ENCODE data around the gene CKM.

GRCh38 chr19:45267296-45267695 lies 55.4 kb downstream of the CKM start:
- TF ChIP-seq POLR2A (IDR thresholded peaks at IDR 0.05) (no peak), EP300 (IDR thresholded peaks at IDR 0.05) (no peak)
- TF ChIP-seq, protein P1, sequence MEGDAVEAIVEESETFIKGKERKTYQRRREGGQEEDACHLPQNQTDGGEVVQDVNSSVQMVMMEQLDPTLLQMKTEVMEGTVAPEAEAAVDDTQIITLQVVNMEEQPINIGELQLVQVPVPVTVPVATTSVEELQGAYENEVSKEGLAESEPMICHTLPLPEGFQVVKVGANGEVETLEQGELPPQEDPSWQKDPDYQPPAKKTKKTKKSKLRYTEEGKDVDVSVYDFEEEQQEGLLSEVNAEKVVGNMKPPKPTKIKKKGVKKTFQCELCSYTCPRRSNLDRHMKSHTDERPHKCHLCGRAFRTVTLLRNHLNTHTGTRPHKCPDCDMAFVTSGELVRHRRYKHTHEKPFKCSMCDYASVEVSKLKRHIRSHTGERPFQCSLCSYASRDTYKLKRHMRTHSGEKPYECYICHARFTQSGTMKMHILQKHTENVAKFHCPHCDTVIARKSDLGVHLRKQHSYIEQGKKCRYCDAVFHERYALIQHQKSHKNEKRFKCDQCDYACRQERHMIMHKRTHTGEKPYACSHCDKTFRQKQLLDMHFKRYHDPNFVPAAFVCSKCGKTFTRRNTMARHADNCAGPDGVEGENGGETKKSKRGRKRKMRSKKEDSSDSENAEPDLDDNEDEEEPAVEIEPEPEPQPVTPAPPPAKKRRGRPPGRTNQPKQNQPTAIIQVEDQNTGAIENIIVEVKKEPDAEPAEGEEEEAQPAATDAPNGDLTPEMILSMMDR (IDR thresholded peaks at IDR 0.05): no peak

All from gastroesophageal sphincter (tissue), 3 donors.